GM23338 (cell line): ENCODE data around the gene ACCSL. TPM values are rescaled to one million over a fixed set of nuclear protein-coding genes. Genes with fewer than 3 reads are reported as not detected.
A peak's percentile ranks its signal among the peaks of the same experiment; 100 is the strongest.

Experiments
- ATAC-seq: fragments of 200-7000 bp; cut with Tn5 transposase; 3 replicates; pipeline ENCODE4 v1.9.1; 2020
- DNase-seq: peaks from one replicate; pipeline ENCODE4 v3.0.0-alpha.2; 2015; ENCODE audit warnings: low spot score
- H2AFZ ChIP-seq: fragments of 200-600 bp; sonication (generic); 2 replicates; pipeline ENCODE4 v1.8.0; 2016; ENCODE audit warnings: antibody characterized with exemption, mild to moderate bottlenecking, moderate library complexity
- H3F3A ChIP-seq: fragments of 200-600 bp; sonication (generic); replicated peaks from 2 replicates; pipeline ENCODE4 v1.8.0; 2017; ENCODE audit warnings: antibody characterized with exemption, mixed run types, low read depth
- H3K27ac ChIP-seq: fragments of 200-600 bp; sonication (generic); 2 replicates; pipeline ENCODE4 v1.6.1; 2016; ENCODE audit warnings: low read depth
- H3K27me3 ChIP-seq: fragments of 200-600 bp; sonication (generic); 2 replicates; pipeline ENCODE4 v1.8.0; 2016; ENCODE audit warnings: mild to moderate bottlenecking, mixed run types, moderate library complexity; ENCODE audit not compliant: insufficient read depth
- H3K36me3 ChIP-seq: fragments of 200-600 bp; sonication (generic); 2 replicates; pipeline ENCODE4 v1.8.0; 2016; ENCODE audit warnings: mild to moderate bottlenecking; ENCODE audit not compliant: insufficient read depth
- H3K4me1 ChIP-seq: fragments of 200-600 bp; sonication (generic); 2 replicates; pipeline ENCODE4 v1.8.0; 2016; ENCODE audit warnings: mild to moderate bottlenecking, moderate library complexity; ENCODE audit not compliant: insufficient read depth
- H3K4me2 ChIP-seq: fragments of 200-600 bp; sonication (generic); 2 replicates; pipeline ENCODE4 v1.7.1; 2017; ENCODE audit warnings: mixed run types
- H3K4me3 ChIP-seq: fragments of 200-600 bp; sonication (generic); 2 replicates; pipeline ENCODE4 v1.6.1; 2016; ENCODE audit warnings: mixed run types
- H3K79me2 ChIP-seq: fragments of 200-600 bp; sonication (generic); replicated peaks from 2 replicates; pipeline ENCODE4 v1.8.0; 2017; ENCODE audit warnings: mild to moderate bottlenecking; ENCODE audit not compliant: insufficient read depth
- H3K9me2 ChIP-seq: fragments of 200-600 bp; sonication (generic); 2 replicates; pipeline ENCODE4 v1.8.0; 2017; ENCODE audit not compliant: insufficient read depth
- H4K20me1 ChIP-seq: fragments of 200-600 bp; sonication (generic); replicated peaks from 2 replicates; pipeline ENCODE4 v1.8.0; 2017; ENCODE audit warnings: mild to moderate bottlenecking; ENCODE audit not compliant: insufficient read depth
- H3K27ac Mint-ChIP-seq: 2 replicates; pipeline ENCODE4 v1.8.0; 2020; ENCODE audit warnings: inconsistent platforms, mild to moderate bottlenecking, moderate library complexity, mixed read lengths
- H3K27me3 Mint-ChIP-seq: 3 replicates; pipeline ENCODE4 v1.8.0; 2022; ENCODE audit warnings: low read depth, mild to moderate bottlenecking, moderate library complexity, mixed read lengths, inconsistent platforms; ENCODE audit not compliant: insufficient read depth, poor library complexity
- H3K36me3 Mint-ChIP-seq: 3 replicates; pipeline ENCODE4 v1.8.0; 2021; ENCODE audit warnings: low read depth, mild to moderate bottlenecking, inconsistent platforms, moderate library complexity, mixed read lengths
- H3K4me1 Mint-ChIP-seq: 3 replicates; pipeline ENCODE4 v1.8.0; 2020; ENCODE audit warnings: mild to moderate bottlenecking, inconsistent platforms, mixed read lengths
- H3K4me3 Mint-ChIP-seq: 3 replicates; pipeline ENCODE4 v1.8.0; 2021; ENCODE audit warnings: moderate library complexity, mild to moderate bottlenecking, inconsistent platforms, mixed read lengths
- H3K9me3 Mint-ChIP-seq: 3 replicates; pipeline ENCODE4 v1.8.0; 2020; ENCODE audit warnings: moderate library complexity, mild to moderate bottlenecking, inconsistent platforms, mixed read lengths
- CREB1 ChIP-seq: fragments of 250-450 bp; sonication (Bioruptor Pico); IDR thresholded peaks from 2 replicates; pipeline ENCODE4 v1.5.0; 2020; ENCODE audit warnings: low read depth, mild to moderate bottlenecking, moderate library complexity
- EZH2phosphoT487 ChIP-seq: fragments of 200-600 bp; sonication (generic); IDR thresholded peaks from one replicate; pipeline ENCODE4 v1.8.1; 2018; ENCODE audit warnings: antibody characterized with exemption; ENCODE audit not compliant: unreplicated experiment
- JUNB ChIP-seq: IDR thresholded peaks from one replicate; pipeline ENCODE4 v1.6.1; 2016; ENCODE audit warnings: antibody characterized with exemption; ENCODE audit not compliant: unreplicated experiment
- POLR2AphosphoS5 ChIP-seq: IDR thresholded peaks from 2 replicates; pipeline ENCODE4 v1.6.1; 2016; ENCODE audit warnings: antibody characterized with exemption, low read depth
- REST ChIP-seq: IDR thresholded peaks from one replicate; pipeline ENCODE4 v1.6.1; 2018; ENCODE audit warnings: antibody characterized with exemption; ENCODE audit not compliant: unreplicated experiment
- STAT1 ChIP-seq: IDR thresholded peaks from one replicate; pipeline ENCODE4 v1.6.1; 2016; ENCODE audit warnings: antibody characterized with exemption; ENCODE audit not compliant: unreplicated experiment
- ZNF331 ChIP-seq: fragments of 250-450 bp; sonication (Bioruptor Pico); IDR thresholded peaks from 2 replicates; pipeline ENCODE4 v1.5.0; 2020; ENCODE audit warnings: low read depth, mild to moderate bottlenecking, moderate library complexity
- polyA plus RNA-seq: library from polyadenylated mRNA; unstranded; fragments of >200 nt; fragmentation: Nextera tagmentation; extraction: Ambion mirVana; gene quantifications from 2 replicates; pipeline ENCODE4 v1.2.1, GENCODE V29; 2016
- total RNA-seq: library from RNA; depleted of rRNA; stranded (reverse); fragments of >200 nt; shearing (Covaris generic); gene quantifications from 2 replicates; pipeline ENCODE4 v1.2.3, GENCODE V29; 2014
- TF ChIP-seq, protein P1 (sequence below): fragments of 250-450 bp; sonication (Bioruptor Pico); IDR thresholded peaks from 2 replicates; pipeline ENCODE4 v1.5.0; 2020; ENCODE audit warnings: mild to moderate bottlenecking, moderate library complexity
- TF ChIP-seq, protein P2 (sequence below): IDR thresholded peaks from 2 replicates; pipeline ENCODE4 v1.6.1; 2016; ENCODE audit warnings: antibody characterized with exemption

Gene ACCSL
- total and polyA plus RNA-seq, 2 experiments from 2014 or later, result not detected

- TF ChIP-seq REST (no peak), EZH2phosphoT487 (no peak)
These were observed 43.2 kb upstream of the ACCSL start (continued) for GRCh38 chr11:44004452-44005062.

- ATAC-seq, result peak; percentile 45
- H3F3A ChIP-seq, result no peaks in the 10 kb centered on the region
- H3K4me1 ChIP-seq, result peaks cover 5% of the 10 kb centered on the region; the same call in 1 of the 2 replicates
- H3K9me3 Mint-ChIP-seq, result no peaks in the 10 kb centered on the region
- no peaks in the 10 kb centered on the region for H3K36me3 Mint-ChIP-seq
- H2AFZ ChIP-seq, result peak overlapping the region; percentile 94
- DNase-seq, result peak; percentile 31
- no peak overlapping the region for H3K4me3 Mint-ChIP-seq
- TF ChIP-seq ZNF331 (CRISPR knock-in tag) (no peak), CREB1 (CRISPR knock-in tag) (no peak), EZH2phosphoT487 (no peak), STAT1 (no peak), POLR2AphosphoS5 (no peak), JUNB (no peak)
- TF ChIP-seq, protein P1, sequence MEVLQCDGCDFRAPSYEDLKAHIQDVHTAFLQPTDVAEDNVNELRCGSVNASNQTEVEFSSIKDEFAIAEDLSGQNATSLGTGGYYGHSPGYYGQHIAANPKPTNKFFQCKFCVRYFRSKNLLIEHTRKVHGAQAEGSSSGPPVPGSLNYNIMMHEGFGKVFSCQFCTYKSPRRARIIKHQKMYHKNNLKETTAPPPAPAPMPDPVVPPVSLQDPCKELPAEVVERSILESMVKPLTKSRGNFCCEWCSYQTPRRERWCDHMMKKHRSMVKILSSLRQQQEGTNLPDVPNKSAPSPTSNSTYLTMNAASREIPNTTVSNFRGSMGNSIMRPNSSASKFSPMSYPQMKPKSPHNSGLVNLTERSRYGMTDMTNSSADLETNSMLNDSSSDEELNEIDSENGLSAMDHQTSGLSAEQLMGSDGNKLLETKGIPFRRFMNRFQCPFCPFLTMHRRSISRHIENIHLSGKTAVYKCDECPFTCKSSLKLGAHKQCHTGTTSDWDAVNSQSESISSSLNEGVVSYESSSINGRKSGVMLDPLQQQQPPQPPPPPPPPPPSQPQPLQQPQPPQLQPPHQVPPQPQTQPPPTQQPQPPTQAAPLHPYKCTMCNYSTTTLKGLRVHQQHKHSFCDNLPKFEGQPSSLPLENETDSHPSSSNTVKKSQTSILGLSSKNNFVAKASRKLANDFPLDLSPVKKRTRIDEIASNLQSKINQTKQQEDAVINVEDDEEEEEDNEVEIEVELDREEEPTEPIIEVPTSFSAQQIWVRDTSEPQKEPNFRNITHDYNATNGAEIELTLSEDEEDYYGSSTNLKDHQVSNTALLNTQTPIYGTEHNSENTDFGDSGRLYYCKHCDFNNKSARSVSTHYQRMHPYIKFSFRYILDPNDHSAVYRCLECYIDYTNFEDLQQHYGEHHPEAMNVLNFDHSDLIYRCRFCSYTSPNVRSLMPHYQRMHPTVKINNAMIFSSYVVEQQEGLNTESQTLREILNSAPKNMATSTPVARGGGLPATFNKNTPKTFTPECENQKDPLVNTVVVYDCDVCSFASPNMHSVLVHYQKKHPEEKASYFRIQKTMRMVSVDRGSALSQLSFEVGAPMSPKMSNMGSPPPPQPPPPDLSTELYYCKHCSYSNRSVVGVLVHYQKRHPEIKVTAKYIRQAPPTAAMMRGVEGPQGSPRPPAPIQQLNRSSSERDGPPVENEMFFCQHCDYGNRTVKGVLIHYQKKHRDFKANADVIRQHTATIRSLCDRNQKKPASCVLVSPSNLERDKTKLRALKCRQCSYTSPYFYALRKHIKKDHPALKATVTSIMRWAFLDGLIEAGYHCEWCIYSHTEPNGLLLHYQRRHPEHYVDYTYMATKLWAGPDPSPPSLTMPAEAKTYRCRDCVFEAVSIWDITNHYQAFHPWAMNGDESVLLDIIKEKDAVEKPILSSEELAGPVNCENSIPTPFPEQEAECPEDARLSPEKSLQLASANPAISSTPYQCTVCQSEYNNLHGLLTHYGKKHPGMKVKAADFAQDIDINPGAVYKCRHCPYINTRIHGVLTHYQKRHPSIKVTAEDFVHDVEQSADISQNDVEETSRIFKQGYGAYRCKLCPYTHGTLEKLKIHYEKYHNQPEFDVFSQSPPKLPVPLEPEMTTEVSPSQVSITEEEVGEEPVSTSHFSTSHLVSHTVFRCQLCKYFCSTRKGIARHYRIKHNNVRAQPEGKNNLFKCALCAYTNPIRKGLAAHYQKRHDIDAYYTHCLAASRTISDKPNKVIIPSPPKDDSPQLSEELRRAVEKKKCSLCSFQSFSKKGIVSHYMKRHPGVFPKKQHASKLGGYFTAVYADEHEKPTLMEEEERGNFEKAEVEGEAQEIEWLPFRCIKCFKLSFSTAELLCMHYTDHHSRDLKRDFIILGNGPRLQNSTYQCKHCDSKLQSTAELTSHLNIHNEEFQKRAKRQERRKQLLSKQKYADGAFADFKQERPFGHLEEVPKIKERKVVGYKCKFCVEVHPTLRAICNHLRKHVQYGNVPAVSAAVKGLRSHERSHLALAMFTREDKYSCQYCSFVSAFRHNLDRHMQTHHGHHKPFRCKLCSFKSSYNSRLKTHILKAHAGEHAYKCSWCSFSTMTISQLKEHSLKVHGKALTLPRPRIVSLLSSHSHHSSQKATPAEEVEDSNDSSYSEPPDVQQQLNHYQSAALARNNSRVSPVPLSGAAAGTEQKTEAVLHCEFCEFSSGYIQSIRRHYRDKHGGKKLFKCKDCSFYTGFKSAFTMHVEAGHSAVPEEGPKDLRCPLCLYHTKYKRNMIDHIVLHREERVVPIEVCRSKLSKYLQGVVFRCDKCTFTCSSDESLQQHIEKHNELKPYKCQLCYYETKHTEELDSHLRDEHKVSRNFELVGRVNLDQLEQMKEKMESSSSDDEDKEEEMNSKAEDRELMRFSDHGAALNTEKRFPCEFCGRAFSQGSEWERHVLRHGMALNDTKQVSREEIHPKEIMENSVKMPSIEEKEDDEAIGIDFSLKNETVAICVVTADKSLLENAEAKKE (CRISPR knock-in tag), result no peak
- TF ChIP-seq, protein P2, sequence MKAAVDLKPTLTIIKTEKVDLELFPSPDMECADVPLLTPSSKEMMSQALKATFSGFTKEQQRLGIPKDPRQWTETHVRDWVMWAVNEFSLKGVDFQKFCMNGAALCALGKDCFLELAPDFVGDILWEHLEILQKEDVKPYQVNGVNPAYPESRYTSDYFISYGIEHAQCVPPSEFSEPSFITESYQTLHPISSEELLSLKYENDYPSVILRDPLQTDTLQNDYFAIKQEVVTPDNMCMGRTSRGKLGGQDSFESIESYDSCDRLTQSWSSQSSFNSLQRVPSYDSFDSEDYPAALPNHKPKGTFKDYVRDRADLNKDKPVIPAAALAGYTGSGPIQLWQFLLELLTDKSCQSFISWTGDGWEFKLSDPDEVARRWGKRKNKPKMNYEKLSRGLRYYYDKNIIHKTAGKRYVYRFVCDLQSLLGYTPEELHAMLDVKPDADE, result no peak
- H4K20me1 ChIP-seq, result no peaks in the 10 kb centered on the region
- peak overlapping the region; percentile 65 for H3K27ac Mint-ChIP-seq
- no peaks in the 10 kb centered on the region for H3K9me2 ChIP-seq
- no peak overlapping the region for H3K27ac ChIP-seq
- no peaks in the 10 kb centered on the region for H3K36me3 ChIP-seq
- H3K27me3 Mint-ChIP-seq, result peaks cover 16% of the 10 kb centered on the region
- H3K27me3 ChIP-seq, result no peaks in the 10 kb centered on the region
- peaks cover 25% of the 10 kb centered on the region for H3K4me1 Mint-ChIP-seq
- H3K4me2 ChIP-seq, result peak overlapping the region; percentile 48; the same call in 1 of the 2 replicates
- H3K79me2 ChIP-seq, result no peaks in the 10 kb centered on the region
- H3K4me3 ChIP-seq, result no peak overlapping the region
These were observed 42.6 kb upstream of the ACCSL start for GRCh38 chr11:44005063-44005701.
